Effector CD4-positive, alpha-beta T cell (primary cell): ENCODE results near the gene RPL3.

Experiments
- DNase-seq: peaks from one replicate; pipeline ENCODE4 v3.0.0-alpha.2; 2020

RPL3 gene

DNA sequence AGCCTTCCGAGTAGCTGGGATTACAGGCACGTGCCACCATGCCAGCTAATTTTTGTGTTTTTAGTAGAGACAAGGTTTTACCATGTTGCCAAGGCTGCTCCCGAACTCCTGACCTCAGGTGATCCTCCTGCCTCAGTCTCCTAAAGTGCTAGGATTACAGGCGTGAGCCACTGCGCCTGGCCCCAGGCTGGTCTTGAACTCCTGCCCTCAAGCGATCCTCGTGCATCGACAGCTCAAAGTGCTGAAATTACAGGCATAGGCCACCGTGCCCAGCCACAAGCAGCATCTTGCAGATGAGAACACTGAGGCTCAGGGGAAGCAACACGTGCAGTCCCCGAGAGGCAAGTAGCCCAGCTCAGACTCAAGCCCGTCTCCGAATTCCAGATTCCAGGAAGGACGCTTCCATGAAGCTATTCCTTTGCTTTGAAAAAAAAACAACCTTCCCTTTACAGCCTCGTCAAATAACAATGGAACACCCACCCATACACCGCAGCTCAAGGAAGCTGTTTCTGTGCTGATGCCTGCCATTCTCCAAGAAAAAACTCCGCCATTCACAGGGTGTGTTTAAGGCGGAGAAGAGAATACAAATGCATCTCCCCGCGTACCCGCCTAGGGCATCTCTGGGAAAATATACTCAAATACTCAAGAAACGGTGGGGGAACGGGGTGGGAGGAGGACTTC is 40.1 kb downstream of the RPL3 start:
- no peak for DNase-seq

DNA sequence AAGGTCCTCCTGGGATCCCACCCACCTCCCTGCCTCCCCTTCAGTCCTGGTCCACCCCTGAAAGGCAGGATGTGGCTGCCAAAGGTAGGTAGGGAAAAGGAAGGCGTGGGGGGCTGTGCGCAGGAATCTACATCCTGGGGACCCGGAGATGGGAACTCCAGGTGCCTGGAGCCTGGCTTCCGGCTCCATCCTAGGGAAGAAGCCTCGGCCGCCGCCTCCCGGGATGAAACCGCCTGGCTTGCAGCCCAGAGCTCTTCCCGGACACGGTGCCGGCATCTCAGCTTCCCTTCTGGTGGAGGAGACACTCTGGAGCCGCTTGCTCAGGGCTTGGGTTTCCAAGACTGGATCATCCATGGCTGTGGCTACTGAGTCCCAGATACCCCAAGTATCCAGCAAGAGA is 41.4 kb downstream of the RPL3 start:
- no peak for DNase-seq

DNA sequence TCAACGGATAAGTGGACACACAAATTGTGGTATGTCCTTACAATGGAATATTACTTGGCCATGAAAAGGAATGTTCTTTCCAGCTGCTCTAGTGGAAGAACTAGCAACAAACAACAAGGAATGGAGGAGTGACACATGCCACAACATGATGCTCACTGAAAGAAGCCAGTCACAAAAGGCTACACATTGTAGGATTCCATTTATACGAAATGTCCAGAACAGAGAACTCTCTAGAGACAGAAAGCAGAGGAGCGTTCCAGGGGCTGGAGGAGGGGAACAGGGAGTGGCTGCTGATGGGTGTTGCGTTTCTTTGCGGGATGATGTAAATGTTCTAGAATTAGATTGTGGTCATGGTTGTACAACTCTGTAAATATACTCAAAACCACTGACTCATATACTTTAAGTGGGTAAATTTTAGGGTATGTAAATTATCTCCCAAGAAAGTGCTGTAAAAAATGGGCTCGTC is 42.2 kb downstream of the RPL3 start:
- DNase-seq, result no peak

GRCh38 chr22:39276440-39277141 is 42.8 kb downstream of the RPL3 start:
- DNase-seq, result no peak

- DNase-seq, result no peak
Measured at GRCh38 chr22:39275814-39276439, 43.5 kb downstream of the RPL3 start.

GRCh38 chr22:39273950-39274887 is 45.2 kb downstream of the RPL3 start:
- no peak for DNase-seq

GRCh38 chr22:39270792-39271191 is 48.6 kb downstream of the RPL3 start:
- no peak for DNase-seq

GRCh38 chr22:39270280-39270679 is 49.1 kb downstream of the RPL3 start:
- no peak for DNase-seq

- DNase-seq, result no peak
Measured at GRCh38 chr22:39269095-39269790, 50.2 kb downstream of the RPL3 start.

GRCh38 chr22:39268645-39269044 is 50.8 kb downstream of the RPL3 start:
- DNase-seq, result no peak

- no peak for DNase-seq
Measured at GRCh38 chr22:39267974-39268373, 51.4 kb downstream of the RPL3 start.

DNA sequence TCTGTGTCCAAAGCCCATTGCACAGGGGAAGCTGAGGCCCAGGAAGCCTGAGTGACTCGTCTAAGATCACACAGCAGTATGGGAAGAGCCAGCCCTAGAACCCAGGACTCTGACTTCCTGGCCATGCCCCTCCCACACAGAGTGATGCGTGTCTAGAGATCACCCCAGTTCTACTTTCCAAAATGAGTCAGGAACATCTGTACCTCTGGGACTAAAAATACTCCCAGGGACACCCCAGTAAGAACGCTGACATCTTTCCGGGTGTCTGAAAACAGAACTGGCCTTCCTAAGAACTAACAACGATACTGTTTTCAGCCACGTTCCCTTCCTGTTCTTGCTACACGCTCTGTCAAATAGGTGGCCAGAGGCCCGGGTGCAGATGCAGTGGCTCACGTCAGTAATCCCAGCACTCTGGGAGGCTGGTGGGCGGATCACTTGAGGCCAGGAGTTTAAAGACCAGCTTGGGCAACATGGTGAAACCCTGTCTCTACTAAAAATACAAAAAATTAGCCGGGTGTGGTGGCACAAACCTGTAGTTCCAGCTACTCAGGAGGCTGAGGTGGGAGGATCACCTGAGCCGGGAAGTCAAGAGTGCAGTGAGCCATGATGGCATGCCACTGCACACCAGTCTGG is 52.9 kb downstream of the RPL3 start:
- no peak for DNase-seq

GRCh38 chr22:39265143-39265886 is 54.1 kb downstream of the RPL3 start:
- DNase-seq, result no peak

DNA sequence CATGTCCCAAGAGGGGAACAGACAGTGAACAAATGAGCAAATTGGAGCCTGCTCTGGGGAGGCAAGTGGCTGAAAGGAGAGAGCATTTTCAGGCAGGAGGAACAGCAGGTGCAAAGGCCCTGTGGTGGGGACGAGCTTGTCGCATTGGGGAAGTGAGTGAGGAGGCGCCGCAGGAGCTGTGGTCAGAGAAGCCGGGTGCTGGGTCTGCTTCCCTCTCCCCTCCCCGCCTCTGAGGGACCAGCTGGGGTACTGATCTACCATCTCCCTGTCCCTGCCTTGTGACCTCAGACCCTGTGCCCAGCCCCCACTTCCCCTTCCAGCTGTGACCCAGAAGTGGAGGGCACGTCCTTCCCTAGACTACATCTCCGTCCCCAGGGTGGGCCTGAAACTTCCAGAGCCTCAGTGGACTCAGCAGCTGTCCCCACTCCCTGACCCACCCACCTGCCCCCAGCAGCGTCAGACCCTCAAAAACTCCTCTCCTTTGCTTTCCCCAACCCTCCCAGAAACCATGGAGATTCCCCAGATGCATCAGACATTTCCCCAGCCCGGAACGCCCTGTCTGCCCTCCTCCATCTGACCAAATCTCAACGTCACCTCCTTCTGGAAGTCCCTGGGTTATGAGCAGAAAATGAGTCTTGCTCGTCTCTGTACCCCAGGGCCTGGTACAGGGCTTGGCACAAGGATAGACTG is 54.9 kb downstream of the RPL3 start:
- no peak for DNase-seq

DNA sequence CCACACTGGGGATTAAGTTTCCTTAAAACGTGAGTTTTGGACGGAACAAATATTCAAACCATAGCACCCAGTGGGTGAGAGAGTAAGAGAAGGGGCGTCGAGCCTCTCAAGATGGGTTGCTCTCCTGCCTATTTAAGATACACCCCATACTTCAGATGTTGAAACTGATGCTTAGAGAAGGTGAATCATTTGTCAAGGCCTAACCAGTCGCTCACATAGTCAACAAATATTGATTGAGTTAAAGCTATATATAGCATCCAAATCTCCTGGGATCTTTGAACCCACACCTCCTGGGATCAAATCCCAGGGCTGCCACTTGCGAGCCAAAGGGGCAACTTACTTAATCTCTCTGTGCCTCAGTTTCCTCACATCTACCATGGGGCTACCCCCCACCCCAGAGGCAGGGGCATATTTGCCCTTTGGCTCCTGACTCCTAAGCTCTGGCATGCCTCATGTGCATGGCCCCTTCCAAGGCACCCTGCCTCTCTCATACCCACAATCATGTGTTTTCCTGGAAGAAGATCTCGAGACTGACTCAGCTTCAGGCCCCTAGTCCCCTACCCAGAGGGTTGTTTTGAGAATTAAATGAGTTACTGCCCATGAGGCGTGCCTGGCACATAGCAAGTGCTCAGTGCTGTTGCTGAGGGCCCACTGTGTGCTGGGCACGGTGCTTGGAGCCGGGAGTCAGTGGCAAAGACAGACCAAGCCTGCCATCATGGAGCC is 55.6 kb downstream of the RPL3 start:
- no peak for DNase-seq
